ENCODE measurements around the gene NDUFS7.

GRCh38 chr19:1394252-1395193, 10.8 kb downstream of the NDUFS7 start:
- TF ChIP-seq CTCF (IDR thresholded peaks at IDR 0.05): no peak
- TF ChIP-seq POLR2A (IDR thresholded peaks at IDR 0.05): no peak
